IPS DF 6.9 (cell line): ENCODE results near the gene ZNF518A.

Source experiments
- DNase-seq: peaks from one replicate; pipeline ENCODE4 v3.0.0-alpha.2; 2013; ENCODE audit warnings: low read depth, low spot score
- H3K27ac ChIP-seq: one replicate; pipeline ENCODE4 v1.5.1; 2013; ENCODE audit warnings: low read length, control low read depth
- H3K27me3 ChIP-seq: 2 replicates; pipeline ENCODE4 v1.6.1; 2013; ENCODE audit warnings: mild to moderate bottlenecking, low read length; ENCODE audit not compliant: control insufficient read depth, insufficient read depth
- H3K36me3 ChIP-seq: 2 replicates; pipeline ENCODE4 v1.6.1; 2013; ENCODE audit warnings: low read length; ENCODE audit not compliant: control insufficient read depth, insufficient read depth
- H3K4me1 ChIP-seq: 2 replicates; pipeline ENCODE4 v1.6.1; 2013; ENCODE audit warnings: low read length; ENCODE audit not compliant: control insufficient read depth, insufficient read depth
- H3K4me3 ChIP-seq: 2 replicates; pipeline ENCODE4 v1.5.1; 2013; ENCODE audit warnings: mild to moderate bottlenecking, low read length
- H3K9me3 ChIP-seq: 2 replicates; pipeline ENCODE4 v1.6.1; 2013; ENCODE audit warnings: low read length, inconsistent platforms; ENCODE audit not compliant: control insufficient read depth, insufficient read depth
- WGBS: extraction: QIAGEN DNeasy Blood & Tissue Kit; methylation state at CpG from one replicate; pipeline ENCODE4 v1.1.7; 2013; ENCODE audit warnings: mixed read lengths, missing lambda C conversion rate; ENCODE audit not compliant: insufficient read length, insufficient coverage; 5-methylcytosine and 5-hydroxymethylcytosine counted together

Gene ZNF518A

GRCh38 chr10:96129387-96130325 is at the start of gene ZNF518A:
ZNF518A (plus strand) TSS chr10:96130297; CDS start chr10:96156323, 26,026 bp downstream.
- peaks cover 2% of the 10 kb centered on the region; the same call in 1 of the 2 replicates for H3K36me3 ChIP-seq
- no CpG with 5 or more reads among the region's 48 CpGs for WGBS
- peak within 1 kb of the TSS; percentile 82 for H3K4me3 ChIP-seq

GRCh38 chr10:96082153-96082552 is 47.9 kb upstream of the ZNF518A start:
- no peak for DNase-seq
- H3K27me3 ChIP-seq, result no peaks in the 10 kb centered on the region
- WGBS, result no CpG with 5 or more reads among the region's 2 CpGs

More at GRCh38 chr10:96129387-96130325, at the start of gene ZNF518A:
- peak; percentile 88 for DNase-seq
- H3K27ac ChIP-seq, result peak within 1 kb of the TSS; percentile 9
- H3K9me3 ChIP-seq, result no peaks in the 10 kb centered on the region
- no peaks in the 10 kb centered on the region for H3K27me3 ChIP-seq
- H3K4me1 ChIP-seq, result no peaks in the 10 kb centered on the region

GRCh38 chr10:96082748-96083147 is 47.3 kb upstream of the ZNF518A start:
- DNase-seq, result no peak
- Histone ChIP-seq H3K4me3 (no peak overlapping the region), H3K36me3 (no peaks in the 10 kb centered on the region), H3K27ac (no peak overlapping the region), H3K9me3 (no peaks in the 10 kb centered on the region), H3K4me1 (no peaks in the 10 kb centered on the region), H3K27me3 (no peaks in the 10 kb centered on the region)
- WGBS, result no CpG with 5 or more reads among the region's 1 CpG

More at GRCh38 chr10:96082153-96082552, 47.9 kb upstream of the ZNF518A start:
- H3K4me3 ChIP-seq, result no peak overlapping the region
- no peaks in the 10 kb centered on the region for H3K9me3 ChIP-seq
- no peak overlapping the region for H3K27ac ChIP-seq
- no peaks in the 10 kb centered on the region for H3K36me3 ChIP-seq
- H3K4me1 ChIP-seq, result no peaks in the 10 kb centered on the region

- Histone ChIP-seq H3K4me1 (no peaks in the 10 kb centered on the region), H3K4me3 (no peak overlapping the region), H3K27me3 (no peaks in the 10 kb centered on the region), H3K9me3 (no peaks in the 10 kb centered on the region), H3K27ac (no peak overlapping the region), H3K36me3 (no peaks in the 10 kb centered on the region)
- no CpG with 5 or more reads among the region's 2 CpGs for WGBS
- no peak for DNase-seq
Observed at GRCh38 chr10:96089116-96089515, 41.0 kb upstream of the ZNF518A start.

- Histone ChIP-seq H3K4me3 (no peak overlapping the region), H3K36me3 (no peaks in the 10 kb centered on the region), H3K4me1 (no peaks in the 10 kb centered on the region), H3K27me3 (no peaks in the 10 kb centered on the region), H3K27ac (no peak overlapping the region), H3K9me3 (no peaks in the 10 kb centered on the region)
- WGBS, result no CpG with 5 or more reads among the region's 47 CpGs
- no peak for DNase-seq
Observed at GRCh38 chr10:96089670-96090462, 40.2 kb upstream of the ZNF518A start.

GRCh38 chr10:96090463-96090800 is 39.7 kb upstream of the ZNF518A start:
- Histone ChIP-seq H3K4me1 (no peaks in the 10 kb centered on the region), H3K27me3 (no peaks in the 10 kb centered on the region), H3K36me3 (no peaks in the 10 kb centered on the region), H3K9me3 (no peaks in the 10 kb centered on the region), H3K4me3 (no peak overlapping the region), H3K27ac (no peak overlapping the region)
- DNase-seq, result no peak
- WGBS, result no CpG with 5 or more reads among the region's 9 CpGs

GRCh38 chr10:96092999-96093767 is 36.9 kb upstream of the ZNF518A start:
- no peak for DNase-seq
- H3K36me3 ChIP-seq, result no peaks in the 10 kb centered on the region
- no CpG with 5 or more reads among the region's 8 CpGs for WGBS
- no peaks in the 10 kb centered on the region for H3K27me3 ChIP-seq
- H3K27ac ChIP-seq, result no peak overlapping the region
- H3K4me3 ChIP-seq, result no peak overlapping the region
- no peaks in the 10 kb centered on the region for H3K4me1 ChIP-seq
- no peaks in the 10 kb centered on the region for H3K9me3 ChIP-seq

- no peak overlapping the region for H3K27ac ChIP-seq
- H3K4me1 ChIP-seq, result no peaks in the 10 kb centered on the region
- H3K36me3 ChIP-seq, result no peaks in the 10 kb centered on the region
- no peaks in the 10 kb centered on the region for H3K27me3 ChIP-seq
- no CpG with 5 or more reads among the region's 2 CpGs for WGBS
- H3K4me3 ChIP-seq, result no peak overlapping the region
- no peak for DNase-seq
- H3K9me3 ChIP-seq, result no peaks in the 10 kb centered on the region
Observed at GRCh38 chr10:96093948-96094347, 36.1 kb upstream of the ZNF518A start.

- H3K4me1 ChIP-seq, result no peaks in the 10 kb centered on the region
- DNase-seq, result no peak
- no CpG with 5 or more reads among the region's 1 CpG for WGBS
Observed at GRCh38 chr10:96096958-96097357, 33.1 kb upstream of the ZNF518A start.

GRCh38 chr10:96097865-96098264 is 32.2 kb upstream of the ZNF518A start:
- Histone ChIP-seq H3K4me1 (no peaks in the 10 kb centered on the region), H3K4me3 (no peak overlapping the region), H3K27ac (no peak overlapping the region), H3K36me3 (no peaks in the 10 kb centered on the region), H3K27me3 (no peaks in the 10 kb centered on the region), H3K9me3 (no peaks in the 10 kb centered on the region)
- DNase-seq, result no peak
- WGBS, result no CpG with 5 or more reads among the region's 3 CpGs

More at GRCh38 chr10:96096958-96097357, 33.1 kb upstream of the ZNF518A start:
- Histone ChIP-seq H3K9me3 (no peaks in the 10 kb centered on the region), H3K4me3 (no peak overlapping the region), H3K27ac (no peak overlapping the region), H3K36me3 (no peaks in the 10 kb centered on the region), H3K27me3 (no peaks in the 10 kb centered on the region)
